Neural progenitor cell (in vitro differentiated cells): ENCODE data around the gene GIPC2.

Experiments
- EZH2 ChIP-seq: fragments of 200-600 bp; sonication (generic); IDR thresholded peaks from 2 replicates; pipeline ENCODE4 v1.6.1; 2017; ENCODE audit warnings: antibody characterized with exemption, mild to moderate bottlenecking, moderate library complexity
- EZH2phosphoT487 ChIP-seq: fragments of 200-600 bp; sonication (generic); IDR thresholded peaks from 2 replicates; pipeline ENCODE4 v1.6.1; 2017; ENCODE audit warnings: antibody characterized with exemption
- TF ChIP-seq, protein P1 (sequence below): fragments of 200-600 bp; sonication (generic); IDR thresholded peaks from 2 replicates; pipeline ENCODE4 v1.5.1; 2017; ENCODE audit warnings: antibody characterized with exemption, mild to moderate bottlenecking

DNA sequence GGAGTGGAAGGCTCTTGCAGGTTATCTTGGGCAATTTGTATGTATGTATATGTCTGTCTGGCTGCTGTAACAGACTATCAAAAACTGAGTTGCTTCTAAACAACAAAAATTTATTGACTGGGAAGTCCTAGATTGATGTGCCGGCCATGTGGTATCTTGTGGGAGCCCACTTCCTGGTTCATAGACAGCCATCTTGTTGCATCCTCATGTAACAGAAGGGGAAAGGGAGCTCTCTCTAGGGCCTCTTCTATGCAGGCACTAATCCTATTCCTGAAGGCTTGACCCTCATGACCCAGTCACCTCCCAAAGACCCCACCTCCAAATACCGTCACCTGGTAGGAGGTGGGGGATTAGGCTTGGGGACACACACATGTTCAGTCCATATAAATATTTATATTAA is 9.2 kb downstream of the GIPC2 start:
- TF ChIP-seq, protein P1, sequence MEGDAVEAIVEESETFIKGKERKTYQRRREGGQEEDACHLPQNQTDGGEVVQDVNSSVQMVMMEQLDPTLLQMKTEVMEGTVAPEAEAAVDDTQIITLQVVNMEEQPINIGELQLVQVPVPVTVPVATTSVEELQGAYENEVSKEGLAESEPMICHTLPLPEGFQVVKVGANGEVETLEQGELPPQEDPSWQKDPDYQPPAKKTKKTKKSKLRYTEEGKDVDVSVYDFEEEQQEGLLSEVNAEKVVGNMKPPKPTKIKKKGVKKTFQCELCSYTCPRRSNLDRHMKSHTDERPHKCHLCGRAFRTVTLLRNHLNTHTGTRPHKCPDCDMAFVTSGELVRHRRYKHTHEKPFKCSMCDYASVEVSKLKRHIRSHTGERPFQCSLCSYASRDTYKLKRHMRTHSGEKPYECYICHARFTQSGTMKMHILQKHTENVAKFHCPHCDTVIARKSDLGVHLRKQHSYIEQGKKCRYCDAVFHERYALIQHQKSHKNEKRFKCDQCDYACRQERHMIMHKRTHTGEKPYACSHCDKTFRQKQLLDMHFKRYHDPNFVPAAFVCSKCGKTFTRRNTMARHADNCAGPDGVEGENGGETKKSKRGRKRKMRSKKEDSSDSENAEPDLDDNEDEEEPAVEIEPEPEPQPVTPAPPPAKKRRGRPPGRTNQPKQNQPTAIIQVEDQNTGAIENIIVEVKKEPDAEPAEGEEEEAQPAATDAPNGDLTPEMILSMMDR, result no peak
- TF ChIP-seq EZH2 (no peak), EZH2phosphoT487 (no peak)
